Endothelial cell of umbilical vein (primary cell): Measurements from ENCODE around the gene C4orf50.

Experiments
- CTCF ChIP-seq, 2 donors: IDR thresholded peaks; 1 replicate in 1 of 2; 2 replicates in 1 of 2; pipeline ENCODE4 v1.5.1; 2011; ENCODE audit warnings: low read length in 2 of 2, mild to moderate bottlenecking in 2 of 2, moderate library complexity in 2 of 2, control low read depth in 1 of 2, inconsistent platforms in 1 of 2, low read depth in 1 of 2; ENCODE audit not compliant: insufficient read depth in 1 of 2; ENCODE audit errors: extremely low read depth in 1 of 2
- JUN ChIP-seq: IDR thresholded peaks from 2 replicates; pipeline ENCODE4 v1.6.1; 2011; ENCODE audit warnings: borderline replicate concordance, low read depth; ENCODE audit not compliant: insufficient read length, insufficient read depth
- MYC ChIP-seq: IDR thresholded peaks from one replicate; pipeline ENCODE4 v1.6.1; 2011; ENCODE audit warnings: mild to moderate bottlenecking, low read depth, low read length
- POLR2A ChIP-seq: IDR thresholded peaks from 2 replicates; pipeline ENCODE4 v1.6.1; 2012; ENCODE audit warnings: low read depth, mild to moderate bottlenecking, control low read depth, low read length
- POLR2AphosphoS5 ChIP-seq: IDR thresholded peaks from 2 replicates; pipeline ENCODE4 v1.6.1; 2012; ENCODE audit warnings: low read depth, mild to moderate bottlenecking, control low read depth, low read length, moderate library complexity; ENCODE audit not compliant: insufficient read depth

DNA sequence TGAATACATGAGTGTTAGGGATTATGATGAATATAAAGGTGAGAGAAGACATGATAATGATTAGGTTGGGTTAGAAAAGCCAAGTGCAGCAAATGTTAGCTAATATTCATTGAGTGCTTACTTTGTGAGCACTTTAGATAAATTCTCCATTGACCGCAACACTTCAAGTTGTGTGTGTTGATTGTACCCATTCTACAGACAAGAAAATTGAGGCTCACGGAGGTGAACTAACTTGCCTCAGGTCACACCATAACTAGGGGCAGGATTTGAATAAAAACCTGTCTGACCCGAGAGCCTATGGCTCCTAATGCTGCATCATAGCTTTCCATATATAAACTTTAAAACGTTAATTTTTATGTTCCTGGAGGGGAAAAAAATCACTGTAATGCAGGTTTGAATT lies 15.2 kb upstream of the C4orf50 start:
- TF ChIP-seq CTCF (IDR thresholded peaks at IDR 0.05; ENCODE audit: extremely low read depth in 1 of 2, insufficient read depth in 1 of 2, low read depth in 1 of 2, low read length in 2 of 2): no peak
- TF ChIP-seq MYC: no peak
- TF ChIP-seq POLR2A: no peak
- TF ChIP-seq POLR2AphosphoS5: no peak
- no peak for TF ChIP-seq JUN
